NT2/D1 (cell line): ENCODE data around the gene EPN2.

Source experiments
- SUZ12 ChIP-seq: IDR thresholded peaks from 2 replicates; pipeline ENCODE4 v1.6.1; 2011; ENCODE audit not compliant: insufficient read length, insufficient read depth; ENCODE audit errors: extremely low read depth
- YY1 ChIP-seq: IDR thresholded peaks from 2 replicates; pipeline ENCODE4 v1.6.1; 2011; ENCODE audit not compliant: insufficient read length, insufficient read depth
- ZNF274 ChIP-seq: IDR thresholded peaks from 2 replicates; pipeline ENCODE4 v1.6.1; 2011; ENCODE audit warnings: mild to moderate bottlenecking, low read depth, low read length

DNA sequence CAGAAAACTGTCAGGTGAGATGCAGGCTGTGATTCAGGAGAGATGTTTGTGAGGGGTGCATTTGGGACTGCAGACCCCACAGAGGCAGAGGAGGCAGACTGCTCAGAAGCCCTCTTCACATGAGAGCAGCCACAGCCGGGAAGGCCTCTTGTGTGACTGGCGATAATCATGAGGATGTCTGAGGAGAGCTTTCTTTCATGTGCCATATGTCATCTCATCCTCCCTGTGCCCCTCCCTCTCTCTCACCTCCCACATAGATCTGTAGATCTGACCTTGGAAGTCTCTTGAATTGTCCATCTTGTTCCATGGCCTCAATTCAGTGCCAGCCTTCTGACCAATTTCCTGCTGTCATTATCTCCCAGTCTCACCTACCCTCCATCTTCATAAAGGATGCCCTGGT, 50.5 kb downstream of the EPN2 start:
- no peak for TF ChIP-seq YY1
- no peak for TF ChIP-seq SUZ12
- TF ChIP-seq ZNF274: no peak
